HepG2 (cell line): ENCODE results near the gene GPC3.

Experiments used
- ATF4 ChIP-seq, 2 experiments: fragments of 450-650 bp in 1 of 2; sonication (generic) in 1 of 2; formaldehyde crosslinking; IDR thresholded peaks; 2 replicates each; pipeline versions ENCODE4 v1.5.0 to v1.8.0; 2020 to 2022; ENCODE audit warnings: mild to moderate bottlenecking in 1 of 2, missing genetic modification reagents in 1 of 2
- ELK4 ChIP-seq: sonication (generic); formaldehyde crosslinking; IDR thresholded peaks from 2 replicates; pipeline ENCODE4 v1.9.0; 2021; ENCODE audit warnings: missing genetic modification reagents, borderline replicate concordance
- ZNF510 ChIP-seq: sonication (generic); formaldehyde crosslinking; IDR thresholded peaks from 2 replicates; pipeline ENCODE4 v1.4.0; 2020; ENCODE audit warnings: low read depth, mild to moderate bottlenecking, missing genetic modification reagents

GRCh38 chrX:133645256-133645655 is 340.1 kb downstream of the GPC3 start:
- TF ChIP-seq ATF4 (CRISPR knock-in tag; IDR thresholded peaks at IDR 0.05) (no peak), ELK4 (no peak), ZNF510 (CRISPR knock-in tag) (no peak)
